ENCODE results near the gene NRTN. TPM values are rescaled to one million over a fixed set of nuclear protein-coding genes. Genes with fewer than 3 reads are reported as not detected.
"Not testable (repeated sequence)": the region's sequence is repeated elsewhere in the genome, so short reads cannot be mapped to it uniquely, and the experiment has no call there.

The NRTN gene
- total RNA-seq, 2 donors from 2014 or later, result 20.9 to 33.7 TPM

- H3K36me3 ChIP-seq, result no peaks in the 10 kb centered on the region
- H3K27me3 ChIP-seq, result no peaks in the 10 kb centered on the region
- DNase-seq (ENCODE audit: low spot score), result no peak
- H3K9me3 ChIP-seq, result no peaks in the 10 kb centered on the region
- no peak overlapping the region for H3K27ac ChIP-seq
- H3K4me1 ChIP-seq, result no peaks in the 10 kb centered on the region
- TF ChIP-seq, protein P1, sequence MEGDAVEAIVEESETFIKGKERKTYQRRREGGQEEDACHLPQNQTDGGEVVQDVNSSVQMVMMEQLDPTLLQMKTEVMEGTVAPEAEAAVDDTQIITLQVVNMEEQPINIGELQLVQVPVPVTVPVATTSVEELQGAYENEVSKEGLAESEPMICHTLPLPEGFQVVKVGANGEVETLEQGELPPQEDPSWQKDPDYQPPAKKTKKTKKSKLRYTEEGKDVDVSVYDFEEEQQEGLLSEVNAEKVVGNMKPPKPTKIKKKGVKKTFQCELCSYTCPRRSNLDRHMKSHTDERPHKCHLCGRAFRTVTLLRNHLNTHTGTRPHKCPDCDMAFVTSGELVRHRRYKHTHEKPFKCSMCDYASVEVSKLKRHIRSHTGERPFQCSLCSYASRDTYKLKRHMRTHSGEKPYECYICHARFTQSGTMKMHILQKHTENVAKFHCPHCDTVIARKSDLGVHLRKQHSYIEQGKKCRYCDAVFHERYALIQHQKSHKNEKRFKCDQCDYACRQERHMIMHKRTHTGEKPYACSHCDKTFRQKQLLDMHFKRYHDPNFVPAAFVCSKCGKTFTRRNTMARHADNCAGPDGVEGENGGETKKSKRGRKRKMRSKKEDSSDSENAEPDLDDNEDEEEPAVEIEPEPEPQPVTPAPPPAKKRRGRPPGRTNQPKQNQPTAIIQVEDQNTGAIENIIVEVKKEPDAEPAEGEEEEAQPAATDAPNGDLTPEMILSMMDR (IDR thresholded peaks at IDR 0.05), result no peak
- H3K4me3 ChIP-seq, result no peak overlapping the region
These were observed 45.3 kb downstream of the NRTN start for GRCh38 chr19:5850189-5850588.

- Histone ChIP-seq H3K4me3 (no peak overlapping the region), H3K27me3 (no peaks in the 10 kb centered on the region), H3K4me1 (no peaks in the 10 kb centered on the region), H3K9me3 (no peaks in the 10 kb centered on the region), H3K27ac (no peak overlapping the region), H3K36me3 (no peaks in the 10 kb centered on the region)
- TF ChIP-seq, protein P1 (IDR thresholded peaks at IDR 0.05), result no peak
- no peak for DNase-seq (ENCODE audit: low spot score)
These were observed 46.0 kb downstream of the NRTN start for GRCh38 chr19:5850743-5851293.

GRCh38 chr19:5851302-5851701 is 46.4 kb downstream of the NRTN start, which contains the start of gene FUT3:
Gene FUT3, minus strand, starts transcription at chr19:5851449.
- Histone ChIP-seq H3K36me3 (no peaks in the 10 kb centered on the region), H3K4me3 (no peak within 1 kb of the TSS), H3K9me3 (no peaks in the 10 kb centered on the region), H3K27ac (no peak within 1 kb of the TSS), H3K4me1 (no peaks in the 10 kb centered on the region), H3K27me3 (no peaks in the 10 kb centered on the region)
- DNase-seq (ENCODE audit: low spot score), result no peak
- TF ChIP-seq, protein P1 (IDR thresholded peaks at IDR 0.05), result no peak

DNA sequence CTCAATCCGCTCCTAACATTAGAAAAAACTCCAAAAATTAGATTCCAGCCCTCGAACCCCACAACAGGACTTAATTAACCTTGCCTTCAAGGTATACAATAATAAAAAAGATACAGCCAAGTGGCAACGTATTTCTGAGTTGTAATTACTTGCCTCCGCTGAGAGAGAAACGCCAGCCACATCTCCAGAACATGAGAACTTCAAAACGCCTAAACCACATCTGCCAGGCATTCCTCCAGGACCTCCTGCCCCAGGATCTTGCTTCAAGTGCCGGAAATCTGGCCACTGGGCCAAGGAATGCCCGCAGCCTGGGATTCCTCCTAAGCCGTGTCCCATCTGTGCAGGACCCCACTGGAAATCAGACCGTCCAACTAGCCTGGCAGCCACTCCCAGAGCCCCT is 49.3 kb downstream of the NRTN start:
- H3K36me3 ChIP-seq; H3K27ac ChIP-seq; DNase-seq (ENCODE audit: low spot score); H3K4me3 ChIP-seq; H3K4me1 ChIP-seq; H3K9me3 ChIP-seq; H3K27me3 ChIP-seq: not testable (repeated sequence)

DNA sequence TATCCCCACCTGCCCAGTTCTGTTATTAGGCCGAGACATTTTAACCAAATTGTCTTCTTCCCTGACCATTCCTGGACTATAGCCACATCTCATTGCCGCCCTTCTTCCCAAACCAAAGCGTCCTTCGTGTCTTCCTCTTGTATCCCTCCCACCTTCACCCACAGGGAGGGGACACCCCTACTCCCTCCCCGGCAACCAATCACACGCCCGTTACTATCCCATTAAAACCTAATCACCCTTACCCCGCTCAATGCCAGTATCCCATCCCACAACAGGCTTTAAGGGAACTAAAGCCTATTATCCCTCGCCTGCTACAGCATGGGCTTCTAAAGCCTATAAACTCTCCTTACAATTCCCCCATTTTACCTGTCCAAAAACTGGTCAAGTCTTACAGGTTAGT is 50.3 kb downstream of the NRTN start:
- not testable (repeated sequence) for H3K4me1 ChIP-seq; H3K36me3 ChIP-seq; DNase-seq (ENCODE audit: low spot score); H3K4me3 ChIP-seq; H3K9me3 ChIP-seq; H3K27ac ChIP-seq; H3K27me3 ChIP-seq

- Histone ChIP-seq H3K9me3 (no peaks in the 10 kb centered on the region), H3K27ac (no peak overlapping the region), H3K4me3 (no peak overlapping the region), H3K27me3 (no peaks in the 10 kb centered on the region), H3K4me1 (no peaks in the 10 kb centered on the region), H3K36me3 (no peaks in the 10 kb centered on the region)
- DNase-seq (ENCODE audit: low spot score), result no peak
- TF ChIP-seq, protein P1 (IDR thresholded peaks at IDR 0.05), result no peak
These were observed 52.6 kb downstream of the NRTN start for GRCh38 chr19:5857203-5858081.

Data from right atrium auricular region (tissue), 2 donors.